Measurements from ENCODE around the gene KRTAP10-8. TPM values are rescaled to one million over a fixed set of nuclear protein-coding genes. Genes with fewer than 3 reads are reported as not detected.
"Not testable (repeated sequence)": the region's sequence is repeated elsewhere in the genome, so short reads cannot be mapped to it uniquely, and the experiment has no call there.

KRTAP10-8 gene
- total and polyA plus RNA-seq, 8 donors: not detected

DNA sequence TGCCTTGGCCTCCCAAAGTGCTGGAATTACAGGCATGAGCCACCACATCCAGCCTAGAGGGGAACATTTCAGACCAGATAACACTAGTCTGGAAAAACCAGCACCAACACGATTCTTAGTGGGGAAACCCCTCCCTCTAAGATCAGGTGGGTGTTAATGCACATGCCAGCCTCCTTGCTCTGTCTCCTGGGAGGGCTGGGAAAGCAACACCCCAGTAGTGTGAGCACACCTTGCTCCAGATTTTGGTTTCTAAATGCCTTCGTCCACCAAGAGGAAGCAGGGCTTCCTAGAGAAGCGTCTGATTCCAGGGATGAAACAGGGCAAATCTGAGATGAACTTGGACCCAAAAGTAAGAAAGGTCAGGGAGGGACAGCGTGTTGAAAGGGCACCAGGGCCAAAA lies 40.6 kb upstream of the KRTAP10-8 start:
- Histone ChIP-seq H3K27me3 (peaks cover 0 to 47% (median 5%) of the 10 kb centered on the region in 3 donors), H3K4me1 (peaks cover 0 to 19% (median 10%) of the 10 kb centered on the region in 4 donors), H3K9me3 (peaks cover 0 to 16% (median 12%) of the 10 kb centered on the region in 4 donors), H3K36me3 (no peaks in the 10 kb centered on the region), H3K4me3 (no peak overlapping the region), H3K27ac (no peak overlapping the region)
- TF ChIP-seq CTCF (IDR thresholded peaks at IDR 0.05): no peak
- TF ChIP-seq EP300 (IDR thresholded peaks at IDR 0.05): no peak
- no peak for TF ChIP-seq POLR2A (IDR thresholded peaks at IDR 0.05)
- TF ChIP-seq POLR2AphosphoS5 (IDR thresholded peaks at IDR 0.05): no peak
- 65 to 88% (median 81%) methylated on average over 4 of the region's 4 CpGs for WGBS, 5 donors
- no peak for DNase-seq
- intact Hi-C loops (cut with DNase I; ENCODE audit: low total_unique reads): no loop called here

- Histone ChIP-seq H3K27ac (no peak overlapping the region), H3K27me3 (peaks cover 0 to 47% (median 5%) of the 10 kb centered on the region in 3 donors), H3K4me1 (peaks cover 0 to 19% (median 10%) of the 10 kb centered on the region in 4 donors), H3K4me3 (no peak overlapping the region), H3K36me3 (no peaks in the 10 kb centered on the region), H3K9me3 (peaks cover 0 to 24% (median 20%) of the 10 kb centered on the region in 4 donors)
- 92 to 95% (median 93%) methylated on average over 30 to 40 of the region's 40 CpGs for WGBS, 5 donors
- TF ChIP-seq EP300 (IDR thresholded peaks at IDR 0.05): no peak
- no peak for TF ChIP-seq POLR2A (IDR thresholded peaks at IDR 0.05)
- TF ChIP-seq CTCF (IDR thresholded peaks at IDR 0.05): no peak
- TF ChIP-seq POLR2AphosphoS5 (IDR thresholded peaks at IDR 0.05): no peak
- intact Hi-C loops (cut with DNase I; ENCODE audit: low total_unique reads): no loop called here
- no peak for DNase-seq
These were observed 39.8 kb upstream of the KRTAP10-8 start for GRCh38 chr21:44571844-44572782.

DNA sequence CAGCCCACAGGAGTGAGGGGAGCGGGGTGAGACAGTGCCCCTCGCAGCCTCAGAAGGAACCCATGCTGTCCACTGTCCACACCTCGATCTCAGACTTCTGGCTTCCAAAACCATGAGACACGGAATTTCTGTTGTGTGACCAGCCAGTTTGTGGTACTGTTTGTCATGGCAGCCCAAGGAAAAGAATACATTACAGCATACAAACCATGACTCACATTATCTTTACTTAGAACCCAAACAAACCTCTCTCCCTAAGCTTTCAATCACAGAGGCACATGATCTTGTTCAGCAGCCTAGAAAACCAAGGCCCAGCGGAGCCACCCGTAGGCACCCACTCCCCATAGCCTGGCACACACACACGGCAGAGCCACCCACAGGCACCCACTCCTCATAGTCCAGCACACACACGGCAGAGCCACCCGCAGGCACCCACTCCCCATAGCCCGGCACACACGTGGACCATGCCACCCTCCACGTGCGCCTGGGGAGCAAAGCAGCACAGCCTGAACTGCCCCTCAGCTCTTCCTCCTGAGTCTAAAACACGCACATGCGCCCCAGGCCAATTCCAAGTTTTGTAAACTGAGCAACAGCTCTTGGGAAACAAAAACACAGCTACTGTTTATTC lies 38.8 kb upstream of the KRTAP10-8 start:
- Histone ChIP-seq H3K27me3 (peaks cover 0 to 44% (median 5%) of the 10 kb centered on the region in 3 donors), H3K36me3 (no peaks in the 10 kb centered on the region), H3K9me3 (peaks cover 0 to 29% (median 26%) of the 10 kb centered on the region in 4 donors), H3K27ac (no peak overlapping the region), H3K4me3 (no peak overlapping the region), H3K4me1 (peaks cover 0 to 19% (median 10%) of the 10 kb centered on the region in 4 donors)
- intact Hi-C loops (cut with DNase I; ENCODE audit: low total_unique reads): no loop called here
- no peak for DNase-seq
- TF ChIP-seq POLR2A (IDR thresholded peaks at IDR 0.05) (no peak), CTCF (IDR thresholded peaks at IDR 0.05) (no peak), POLR2AphosphoS5 (IDR thresholded peaks at IDR 0.05) (no peak), EP300 (IDR thresholded peaks at IDR 0.05) (no peak)
- 62 to 78% (median 66%) methylated on average over 15 of the region's 15 CpGs for WGBS, 5 donors

DNA sequence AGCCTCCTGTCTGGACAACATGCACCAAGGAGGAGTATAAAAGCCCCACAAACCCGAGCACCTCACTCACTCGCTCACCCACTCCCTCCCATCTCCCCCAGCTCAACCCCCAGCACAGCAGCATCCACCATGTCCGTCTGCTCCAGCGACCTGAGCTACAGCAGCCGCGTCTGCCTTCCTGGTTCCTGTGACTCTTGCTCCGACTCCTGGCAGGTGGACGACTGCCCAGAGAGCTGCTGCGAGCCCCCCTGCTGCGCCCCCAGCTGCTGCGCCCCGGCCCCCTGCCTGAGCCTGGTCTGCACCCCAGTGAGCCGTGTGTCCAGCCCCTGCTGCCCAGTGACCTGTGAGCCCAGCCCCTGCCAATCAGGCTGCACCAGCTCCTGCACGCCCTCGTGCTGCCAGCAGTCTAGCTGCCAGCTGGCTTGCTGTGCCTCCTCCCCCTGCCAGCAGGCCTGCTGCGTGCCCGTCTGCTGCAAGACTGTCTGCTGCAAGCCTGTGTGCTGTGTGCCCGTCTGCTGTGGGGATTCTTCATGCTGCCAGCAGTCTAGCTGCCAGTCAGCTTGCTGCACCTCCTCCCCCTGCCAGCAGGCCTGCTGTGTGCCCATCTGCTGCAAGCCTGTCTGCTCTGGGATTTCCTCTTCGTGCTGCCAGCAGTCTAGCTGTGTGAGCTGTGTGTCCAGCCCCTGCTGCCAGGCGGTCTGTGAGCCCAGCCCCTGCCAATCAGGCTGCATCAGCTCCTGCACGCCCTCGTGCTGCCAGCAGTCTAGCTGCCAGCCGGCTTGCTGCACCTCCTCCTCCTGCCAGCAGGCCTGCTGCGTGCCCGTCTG lies 38.0 kb upstream of the KRTAP10-8 start, which contains the start of gene KRTAP10-4:
TSS of gene KRTAP10-4 (plus strand) at position 100 of the 827 bp plus-strand sequence. CDS start at position 130, 30 bp downstream.
- H3K36me3 ChIP-seq; H3K27ac ChIP-seq; DNase-seq; H3K4me3 ChIP-seq; intact Hi-C loops (cut with DNase I; ENCODE audit: low total_unique reads): not testable (repeated sequence)
- peaks cover 0 to 29% (median 26%) of the 10 kb centered on the region in 4 donors for H3K9me3 ChIP-seq
- H3K4me1 ChIP-seq: peaks cover 0 to 19% (median 10%) of the 10 kb centered on the region in 4 donors
- H3K27me3 ChIP-seq: peaks cover 0 to 41% (median 5%) of the 10 kb centered on the region in 3 donors
- WGBS, 5 donors: 41 to 60% (median 44%) methylated on average over 16 to 22 of the region's 25 CpGs
